Measurements from ENCODE around the gene ANO1. TPM values are rescaled to one million over a fixed set of nuclear protein-coding genes. Genes with fewer than 3 reads are reported as not detected.

The ANO1 gene
- total RNA-seq, 1 experiment from 2014 or later, result 17.8 TPM

- no peak for DNase-seq
- BruUV-seq (replicated peaks), result no TSS peak
- Mint-ChIP-seq H3K27me3 (ENCODE audit: unreplicated experiment) (no peaks in the 10 kb centered on the region), H3K9me3 (ENCODE audit: low read depth, unreplicated experiment) (no peaks in the 10 kb centered on the region), H3K36me3 (ENCODE audit: insufficient read depth, unreplicated experiment) (peaks cover 4% of the 10 kb centered on the region), H3K4me1 (ENCODE audit: low read depth, unreplicated experiment) (peaks cover 6% of the 10 kb centered on the region), H3K4me3 (ENCODE audit: low read depth, unreplicated experiment) (no peak overlapping the region), H3K27ac (ENCODE audit: unreplicated experiment) (no peak overlapping the region)
- intact Hi-C loops (cut with micrococcal nuclease; ENCODE audit: unreplicated experiment), result no loop called here
- TF ChIP-seq CTCF (IDR thresholded peaks at IDR 0.05; ENCODE audit: unreplicated experiment), result no peak
- CTCF ChIA-PET, result interaction anchor here (0.5 kb wide), 2 partner anchors 212 to 231 kb away, joined by 3 read pairs; no protein-coding TSS in a partner anchor
These were observed 68.9 kb downstream of the ANO1 start for GRCh38 chr11:70146895-70147520.

- Mint-ChIP-seq H3K36me3 (ENCODE audit: insufficient read depth, unreplicated experiment) (peaks cover 4% of the 10 kb centered on the region), H3K27me3 (ENCODE audit: unreplicated experiment) (no peaks in the 10 kb centered on the region), H3K27ac (ENCODE audit: unreplicated experiment) (no peak overlapping the region), H3K9me3 (ENCODE audit: low read depth, unreplicated experiment) (no peaks in the 10 kb centered on the region), H3K4me3 (ENCODE audit: low read depth, unreplicated experiment) (no peak overlapping the region), H3K4me1 (ENCODE audit: low read depth, unreplicated experiment) (no peaks in the 10 kb centered on the region)
- no TSS peak for BruUV-seq (replicated peaks)
- intact Hi-C loops (cut with micrococcal nuclease; ENCODE audit: unreplicated experiment), result no loop called here
- CTCF ChIA-PET, result interaction anchor here (0.5 kb wide), 1 partner anchor 212 kb away, joined by 3 read pairs; no protein-coding TSS in a partner anchor
- no peak for DNase-seq
- no peak for TF ChIP-seq CTCF (IDR thresholded peaks at IDR 0.05; ENCODE audit: unreplicated experiment)
These were observed 69.6 kb downstream of the ANO1 start for GRCh38 chr11:70147668-70148067.

- no peak for TF ChIP-seq CTCF (IDR thresholded peaks at IDR 0.05; ENCODE audit: unreplicated experiment)
- BruUV-seq (replicated peaks), result no TSS peak
- Mint-ChIP-seq H3K4me1 (ENCODE audit: low read depth, unreplicated experiment) (no peaks in the 10 kb centered on the region), H3K36me3 (ENCODE audit: insufficient read depth, unreplicated experiment) (peaks cover 4% of the 10 kb centered on the region), H3K27ac (ENCODE audit: unreplicated experiment) (no peak overlapping the region), H3K4me3 (ENCODE audit: low read depth, unreplicated experiment) (no peak overlapping the region), H3K9me3 (ENCODE audit: low read depth, unreplicated experiment) (no peaks in the 10 kb centered on the region), H3K27me3 (ENCODE audit: unreplicated experiment) (no peaks in the 10 kb centered on the region)
- intact Hi-C loops (cut with micrococcal nuclease; ENCODE audit: unreplicated experiment), result no loop called here
- CTCF ChIA-PET, result no interaction called here
- DNase-seq, result no peak
These were observed 73.6 kb downstream of the ANO1 start for GRCh38 chr11:70151671-70152070.

- Mint-ChIP-seq H3K4me1 (ENCODE audit: low read depth, unreplicated experiment) (no peaks in the 10 kb centered on the region), H3K36me3 (ENCODE audit: insufficient read depth, unreplicated experiment) (peaks cover 8% of the 10 kb centered on the region), H3K27ac (ENCODE audit: unreplicated experiment) (no peak overlapping the region), H3K27me3 (ENCODE audit: unreplicated experiment) (no peaks in the 10 kb centered on the region), H3K4me3 (ENCODE audit: low read depth, unreplicated experiment) (no peak overlapping the region), H3K9me3 (ENCODE audit: low read depth, unreplicated experiment) (no peaks in the 10 kb centered on the region)
- no peak for DNase-seq
- intact Hi-C loops (cut with micrococcal nuclease; ENCODE audit: unreplicated experiment), result no loop called here
- BruUV-seq (replicated peaks), result no TSS peak
- no peak for TF ChIP-seq CTCF (IDR thresholded peaks at IDR 0.05; ENCODE audit: unreplicated experiment)
- CTCF ChIA-PET, result no interaction called here
These were observed 75.1 kb downstream of the ANO1 start for GRCh38 chr11:70153133-70153727.
